ENCODE results near the gene DCLK2. TPM values are rescaled to one million over a fixed set of nuclear protein-coding genes. Genes with fewer than 3 reads are reported as not detected.
A peak's percentile ranks its signal among the peaks of the same experiment; 100 is the strongest.

Gene DCLK2
- total and polyA plus RNA-seq, 11 donors: 6.4 to 38.4 (median 15.4) TPM

GRCh38 chr4:150231107-150231770, 153.0 kb downstream of the DCLK2 start:
- WGBS, 4 donors: 82 to 87% (median 82%) methylated on average over 4 of the region's 4 CpGs
- Histone ChIP-seq H3K27me3 (no peaks in the 10 kb centered on the region), H3K4me3 (no peak overlapping the region), H3K9me3 (no peaks in the 10 kb centered on the region), H3K4me1 (peaks cover 0 to 40% (median 16%) of the 10 kb centered on the region in 12 donors), H3K36me3 (peaks cover 0 to 31% (median 18%) of the 10 kb centered on the region in 9 donors), H3K27ac (peak overlapping the region in 2 of 12 donors; percentile 9 to 23)
- TF ChIP-seq CTCF (IDR thresholded peaks at IDR 0.05): no peak
- TF ChIP-seq POLR2A (IDR thresholded peaks at IDR 0.05): no peak
- DNase-seq (no peak), ATAC-seq (no peak)
- intact Hi-C loops (cut with DNase I): no loop called here

GRCh38 chr4:150232029-150232428, 153.8 kb downstream of the DCLK2 start:
- intact Hi-C loops (cut with DNase I): no loop called here
- no peaks in the 10 kb centered on the region for H3K9me3 ChIP-seq
- no peak for TF ChIP-seq POLR2A (IDR thresholded peaks at IDR 0.05)
- no peak for TF ChIP-seq CTCF (IDR thresholded peaks at IDR 0.05)
- H3K27ac ChIP-seq: peak overlapping the region in 6 of 12 donors; percentile 9 to 29 (median 13)
- peaks cover 0 to 43% (median 18%) of the 10 kb centered on the region in 12 donors for H3K4me1 ChIP-seq
- 40 to 47% (median 43%) methylated on average over 6 of the region's 6 CpGs for WGBS, 4 donors
- ATAC-seq: peak; percentile 54 to 75 (median 68)
- H3K4me3 ChIP-seq: no peak overlapping the region
- H3K36me3 ChIP-seq: peaks cover 0 to 31% (median 18%) of the 10 kb centered on the region in 9 donors
- no peak for DNase-seq
- no peaks in the 10 kb centered on the region for H3K27me3 ChIP-seq

GRCh38 chr4:150234246-150234645, 156.0 kb downstream of the DCLK2 start:
- no peak overlapping the region for H3K27ac ChIP-seq
- no peak for TF ChIP-seq CTCF (IDR thresholded peaks at IDR 0.05)
- no peak for TF ChIP-seq POLR2A (IDR thresholded peaks at IDR 0.05)
- peaks cover 0 to 48% (median 17%) of the 10 kb centered on the region in 12 donors for H3K4me1 ChIP-seq
- ATAC-seq (no peak), DNase-seq (no peak)
- H3K27me3 ChIP-seq: no peaks in the 10 kb centered on the region
- H3K9me3 ChIP-seq: no peaks in the 10 kb centered on the region
- peaks cover 0 to 31% (median 18%) of the 10 kb centered on the region in 9 donors for H3K36me3 ChIP-seq
- WGBS, 4 donors: 91 to 94% (median 91%) methylated on average over 5 of the region's 5 CpGs
- intact Hi-C loops (cut with DNase I): no loop called here
- no peak overlapping the region for H3K4me3 ChIP-seq

GRCh38 chr4:150235317-150235716, 157.1 kb downstream of the DCLK2 start:
- TF ChIP-seq POLR2A (IDR thresholded peaks at IDR 0.05): no peak
- no peak for TF ChIP-seq CTCF (IDR thresholded peaks at IDR 0.05)
- H3K36me3 ChIP-seq: peaks cover 0 to 39% (median 23%) of the 10 kb centered on the region in 9 donors
- H3K4me1 ChIP-seq: peaks cover 0 to 39% (median 13%) of the 10 kb centered on the region in 12 donors
- H3K27ac ChIP-seq: no peak overlapping the region
- no peaks in the 10 kb centered on the region for H3K9me3 ChIP-seq
- WGBS, 4 donors: 89 to 93% (median 91%) methylated on average over 5 of the region's 5 CpGs
- H3K4me3 ChIP-seq: no peak overlapping the region
- no peaks in the 10 kb centered on the region for H3K27me3 ChIP-seq
- no peak for DNase-seq
- no peak for ATAC-seq
- intact Hi-C loops (cut with DNase I): loop anchor here in 1 of 10 donors (5.0 kb wide), 1 partner anchor 233 kb away; no protein-coding TSS in a partner anchor
